Measurements from ENCODE around the gene MBD3.

Gene MBD3

GRCh38 chr19:1577090-1577928, 15.4 kb downstream of the MBD3 start:
- no peak for DNase-seq (ENCODE audit: low read depth)
- no peak overlapping the region for H3K4me3 ChIP-seq (ENCODE audit: low read depth, low read length)

GRCh38 chr19:1576242-1577089, 16.2 kb downstream of the MBD3 start:
- DNase-seq (ENCODE audit: low read depth): no peak
- H3K4me3 ChIP-seq (ENCODE audit: low read depth, low read length): no peak overlapping the region

GRCh38 chr19:1575323-1576241, 17.1 kb downstream of the MBD3 start:
- no peak overlapping the region for H3K4me3 ChIP-seq (ENCODE audit: low read depth, low read length)
- DNase-seq (ENCODE audit: low read depth): no peak

- no peak overlapping the region for H3K4me3 ChIP-seq (ENCODE audit: low read depth, low read length)
- DNase-seq (ENCODE audit: low read depth): no peak
These were observed 18.1 kb downstream of the MBD3 start for GRCh38 chr19:1574354-1575136.

- no peak for DNase-seq (ENCODE audit: low read depth)
- no peak overlapping the region for H3K4me3 ChIP-seq (ENCODE audit: low read depth, low read length)
These were observed 19.9 kb downstream of the MBD3 start for GRCh38 chr19:1572795-1573194.

- no peak for DNase-seq (ENCODE audit: low read depth)
- H3K4me3 ChIP-seq (ENCODE audit: low read depth, low read length): no peak overlapping the region
These were observed 21.3 kb downstream of the MBD3 start for GRCh38 chr19:1571358-1571757.

- no peak overlapping the region for H3K4me3 ChIP-seq (ENCODE audit: low read depth, low read length)
- DNase-seq (ENCODE audit: low read depth): no peak
These were observed 21.8 kb downstream of the MBD3 start for GRCh38 chr19:1570836-1571235.

GRCh38 chr19:1569997-1570396, 22.7 kb downstream of the MBD3 start:
- DNase-seq (ENCODE audit: low read depth): no peak
- H3K4me3 ChIP-seq (ENCODE audit: low read depth, low read length): no peak overlapping the region

- peak within 1 kb of the TSS; percentile 69 for H3K4me3 ChIP-seq (ENCODE audit: low read depth, low read length)
- no peak for DNase-seq (ENCODE audit: low read depth)
These were observed 24.2 kb downstream of the MBD3 start, which contains the start of gene MEX3D for GRCh38 chr19:1568320-1569019. Gene MEX3D (minus strand): TSS chr19:1568325. CDS start chr19:1568058, 267 bp downstream.

- peak overlapping the region; percentile 69 for H3K4me3 ChIP-seq (ENCODE audit: low read depth, low read length)
- DNase-seq (ENCODE audit: low read depth): no peak
These were observed 24.8 kb downstream of the MBD3 start for GRCh38 chr19:1567848-1568227.

- no peak for DNase-seq (ENCODE audit: low read depth)
- peak overlapping the region; percentile 69 for H3K4me3 ChIP-seq (ENCODE audit: low read depth, low read length)
These were observed 25.4 kb downstream of the MBD3 start for GRCh38 chr19:1567116-1567847.

- DNase-seq (ENCODE audit: low read depth): peak; percentile 59
- peak overlapping the region; percentile 69 for H3K4me3 ChIP-seq (ENCODE audit: low read depth, low read length)
These were observed 26.1 kb downstream of the MBD3 start for GRCh38 chr19:1566392-1567115.

- no peak overlapping the region for H3K4me3 ChIP-seq (ENCODE audit: low read depth, low read length)
- no peak for DNase-seq (ENCODE audit: low read depth)
These were observed 29.4 kb downstream of the MBD3 start for GRCh38 chr19:1563251-1563650.

GRCh38 chr19:1561236-1561842, 31.3 kb downstream of the MBD3 start:
- H3K4me3 ChIP-seq (ENCODE audit: low read depth, low read length): no peak overlapping the region
- DNase-seq (ENCODE audit: low read depth): no peak

GRCh38 chr19:1560286-1560882, 32.3 kb downstream of the MBD3 start:
- H3K4me3 ChIP-seq (ENCODE audit: low read depth, low read length): no peak overlapping the region
- no peak for DNase-seq (ENCODE audit: low read depth)

- no peak for DNase-seq (ENCODE audit: low read depth)
- no peak overlapping the region for H3K4me3 ChIP-seq (ENCODE audit: low read depth, low read length)
These were observed 34.1 kb downstream of the MBD3 start for GRCh38 chr19:1558552-1558951.
